GM18519 (cell line): Measurements from ENCODE around the gene RIMS4.
"Not testable (repeated sequence)": the region's sequence is repeated elsewhere in the genome, so short reads cannot be mapped to it uniquely, and the experiment has no call there.

ENCODE experiments used
- ATAC-seq: cut with Tn5 transposase; IDR thresholded peaks from one replicate; pipeline ENCODE4 v1.9.1; 2021; ENCODE audit warnings: mild to moderate bottlenecking, moderate library complexity; ENCODE audit not compliant: unreplicated experiment, low FRiP score

RIMS4 gene

GRCh38 chr20:44768256-44768655 is 42.1 kb downstream of the RIMS4 start:
- ATAC-seq: no peak

DNA sequence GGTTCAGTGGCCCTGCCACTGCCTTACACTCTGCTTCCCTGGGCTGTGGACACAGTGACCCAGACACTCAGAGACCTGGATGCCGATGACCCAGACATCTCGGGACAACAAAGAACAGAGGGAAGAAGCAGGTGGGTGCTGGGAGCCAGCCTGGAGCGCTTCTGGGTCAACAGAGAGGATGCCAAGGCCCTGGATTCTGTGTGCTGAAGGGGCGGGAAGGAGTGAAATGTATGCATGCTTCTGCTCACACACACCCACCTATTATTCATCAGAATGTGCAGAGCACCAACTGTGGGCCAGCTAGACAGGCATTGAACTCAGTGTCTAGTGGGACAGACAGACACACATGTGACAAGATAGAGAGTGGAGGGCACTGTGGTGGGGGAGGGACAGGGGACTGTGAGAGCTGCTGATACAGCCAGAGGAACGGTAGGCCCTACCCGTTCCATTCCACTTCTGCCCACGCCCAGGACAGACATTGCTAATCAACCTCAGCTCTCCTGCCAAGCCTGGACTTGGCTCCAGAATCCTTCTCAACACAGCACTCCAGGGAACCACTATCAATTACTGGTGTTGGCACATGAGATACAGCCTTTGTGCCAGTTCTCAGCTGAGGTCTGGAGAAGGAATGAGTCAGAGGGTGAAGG is 44.5 kb downstream of the RIMS4 start:
- no peak for ATAC-seq

DNA sequence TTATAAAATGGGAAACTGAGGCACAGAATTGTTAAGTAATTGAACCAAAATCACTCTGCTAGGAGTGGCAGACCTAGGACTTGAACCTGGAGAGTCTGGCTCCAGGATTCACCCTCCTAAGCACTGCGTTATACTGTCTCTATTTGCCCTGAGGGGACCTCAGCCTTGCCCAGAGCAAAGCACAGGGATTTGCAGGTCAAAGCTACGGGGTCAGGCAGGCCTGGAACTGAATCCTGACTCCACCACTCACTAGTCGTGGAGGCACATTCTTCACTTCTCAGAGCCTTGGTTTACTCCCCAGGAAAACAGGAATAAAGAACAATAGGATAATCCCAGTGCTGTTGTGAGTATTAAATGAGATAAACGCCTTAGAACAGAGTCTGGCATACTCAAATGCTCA is 45.3 kb downstream of the RIMS4 start:
- no peak for ATAC-seq

GRCh38 chr20:44763798-44764197 is 46.5 kb downstream of the RIMS4 start:
- ATAC-seq: not testable (repeated sequence)

GRCh38 chr20:44762466-44763140 is 47.7 kb downstream of the RIMS4 start:
- ATAC-seq: no peak

DNA sequence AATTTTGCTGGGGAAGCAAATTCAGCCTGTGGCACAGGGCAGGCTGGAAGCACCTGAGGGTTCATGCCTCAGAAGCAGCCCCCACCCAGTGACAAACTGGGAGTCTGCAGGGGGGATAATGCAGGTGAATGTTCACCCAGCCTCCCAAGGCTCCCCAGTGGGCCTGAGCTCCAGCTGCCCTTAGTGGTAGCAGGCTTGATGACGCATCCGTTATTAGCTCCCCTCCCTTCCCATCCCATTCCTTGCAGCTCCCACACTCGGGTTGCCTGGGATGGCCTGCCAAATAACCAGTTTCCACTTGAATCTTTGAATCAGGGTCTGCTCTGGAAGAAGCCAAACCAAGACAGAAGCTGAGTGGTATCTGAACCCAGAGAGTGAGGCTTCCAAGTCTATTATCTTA is 48.9 kb downstream of the RIMS4 start:
- ATAC-seq: no peak

- ATAC-seq: no peak
Measured at GRCh38 chr20:44759595-44759994, 50.8 kb downstream of the RIMS4 start.

- no peak for ATAC-seq
Measured at GRCh38 chr20:44758247-44759101, 51.9 kb downstream of the RIMS4 start.

DNA sequence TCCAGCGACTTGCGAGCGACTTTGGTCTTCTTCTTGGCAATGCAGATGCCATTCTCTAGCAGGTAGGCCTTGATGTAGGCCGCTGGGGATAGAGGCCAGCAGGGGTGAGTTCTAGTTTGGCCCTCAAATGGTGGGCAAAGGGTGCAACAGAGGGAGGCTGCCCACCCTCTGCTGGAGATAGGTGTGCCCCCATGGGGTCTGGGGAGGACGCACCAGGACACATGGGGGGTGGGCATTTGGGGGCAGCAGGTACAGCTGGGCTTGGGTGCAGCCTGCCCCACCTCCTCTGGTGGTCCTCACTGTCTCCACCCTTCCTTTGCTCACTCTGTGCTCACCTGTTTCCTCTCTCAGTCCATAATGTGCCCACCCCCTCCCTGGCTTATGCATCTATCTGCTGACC is 53.4 kb downstream of the RIMS4 start:
- ATAC-seq: no peak

GRCh38 chr20:44756011-44756688 is 54.2 kb downstream of the RIMS4 start:
- no peak for ATAC-seq

DNA sequence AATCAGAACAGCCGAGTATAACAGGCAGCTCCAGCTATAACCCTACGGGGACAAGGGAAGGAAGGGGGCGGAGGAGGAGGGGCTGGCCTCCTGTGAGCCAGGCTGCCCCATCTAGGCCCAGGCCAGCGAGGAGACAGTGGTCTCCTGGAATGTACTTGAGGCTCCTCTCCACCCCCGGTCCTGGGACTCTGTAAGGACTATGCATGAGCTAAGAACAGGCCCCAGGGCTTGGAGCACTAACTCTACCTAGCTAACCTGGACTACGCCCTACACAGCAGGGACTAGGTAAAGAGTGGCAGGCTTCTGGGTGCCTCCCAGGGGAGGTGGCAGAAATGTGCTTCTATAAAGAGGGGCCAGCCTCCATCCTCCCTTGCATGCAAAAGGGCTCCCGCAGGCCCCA is 55.8 kb downstream of the RIMS4 start:
- no peak for ATAC-seq

DNA sequence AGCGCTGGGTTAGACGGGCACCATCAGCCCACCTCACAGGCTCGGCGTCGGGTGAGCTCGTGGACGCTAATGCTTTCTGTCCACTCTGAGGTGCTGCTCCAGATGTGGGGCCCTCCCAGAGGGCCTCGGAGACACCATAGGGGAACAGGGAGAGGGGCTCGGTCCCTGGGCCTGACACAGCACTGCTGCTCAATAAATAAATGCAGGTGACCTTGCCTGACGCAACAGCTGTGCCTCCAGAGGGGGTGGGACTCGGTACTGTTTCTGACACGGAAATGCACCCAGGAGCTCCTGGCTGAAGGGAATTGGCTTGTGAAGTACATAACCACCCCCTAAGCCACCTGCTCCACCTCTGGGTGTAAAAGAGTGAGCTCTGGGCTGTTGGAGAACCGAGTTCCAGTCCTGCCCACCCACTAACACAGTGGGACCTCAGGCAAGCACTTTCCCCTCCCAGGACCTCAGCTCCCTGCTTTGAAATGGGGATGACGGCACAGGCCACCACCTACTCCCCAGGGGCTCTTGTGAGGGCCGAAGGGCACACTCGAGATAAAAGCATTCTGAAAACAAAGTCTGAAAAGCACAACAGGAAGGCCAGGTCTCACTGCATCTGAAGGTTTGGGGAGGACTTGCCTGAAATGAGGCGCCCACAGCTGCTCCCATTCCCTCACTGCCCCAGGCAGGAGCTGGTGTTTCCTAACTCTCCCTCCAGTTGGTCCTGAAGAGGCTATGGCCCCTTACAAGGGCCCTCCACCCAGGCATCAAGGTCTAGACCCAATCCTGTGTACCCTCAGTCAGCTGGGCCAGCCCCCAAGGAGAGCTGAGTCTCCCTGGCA is 58.0 kb downstream of the RIMS4 start:
- no peak for ATAC-seq

DNA sequence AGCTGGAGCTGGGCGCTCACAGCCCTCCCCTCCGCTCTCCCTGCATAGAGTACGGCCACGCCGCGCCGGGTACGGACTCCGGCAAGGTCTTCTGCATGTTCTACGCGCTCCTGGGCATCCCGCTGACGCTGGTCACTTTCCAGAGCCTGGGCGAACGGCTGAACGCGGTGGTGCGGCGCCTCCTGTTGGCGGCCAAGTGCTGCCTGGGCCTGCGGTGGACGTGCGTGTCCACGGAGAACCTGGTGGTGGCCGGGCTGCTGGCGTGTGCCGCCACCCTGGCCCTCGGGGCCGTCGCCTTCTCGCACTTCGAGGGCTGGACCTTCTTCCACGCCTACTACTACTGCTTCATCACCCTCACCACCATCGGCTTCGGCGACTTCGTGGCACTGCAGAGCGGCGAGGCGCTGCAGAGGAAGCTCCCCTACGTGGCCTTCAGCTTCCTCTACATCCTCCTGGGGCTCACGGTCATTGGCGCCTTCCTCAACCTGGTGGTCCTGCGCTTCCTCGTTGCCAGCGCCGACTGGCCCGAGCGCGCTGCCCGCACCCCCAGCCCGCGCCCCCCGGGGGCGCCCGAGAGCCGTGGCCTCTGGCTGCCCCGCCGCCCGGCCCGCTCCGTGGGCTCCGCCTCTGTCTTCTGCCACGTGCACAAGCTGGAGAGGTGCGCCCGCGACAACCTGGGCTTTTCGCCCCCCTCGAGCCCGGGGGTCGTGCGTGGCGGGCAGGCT is 60.1 kb downstream of the RIMS4 start:
- no peak for ATAC-seq

DNA sequence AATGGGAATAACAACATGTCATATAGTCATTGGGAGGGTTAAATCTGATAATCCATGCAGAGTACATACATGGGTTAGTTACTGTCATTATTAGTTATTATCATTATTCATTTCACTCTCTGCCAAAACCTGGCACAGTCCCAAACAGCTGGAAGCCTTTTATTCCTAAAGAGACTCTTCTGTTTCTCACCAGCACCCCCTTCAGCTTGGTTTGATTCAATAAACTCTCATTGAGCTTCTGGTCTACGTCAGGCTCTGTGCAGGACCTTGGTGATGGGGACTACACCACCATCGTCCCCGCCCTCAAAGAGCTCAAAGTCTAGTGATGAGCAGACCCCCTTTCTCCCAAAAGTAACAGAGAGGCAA is 62.4 kb downstream of the RIMS4 start:
- no peak for ATAC-seq

DNA sequence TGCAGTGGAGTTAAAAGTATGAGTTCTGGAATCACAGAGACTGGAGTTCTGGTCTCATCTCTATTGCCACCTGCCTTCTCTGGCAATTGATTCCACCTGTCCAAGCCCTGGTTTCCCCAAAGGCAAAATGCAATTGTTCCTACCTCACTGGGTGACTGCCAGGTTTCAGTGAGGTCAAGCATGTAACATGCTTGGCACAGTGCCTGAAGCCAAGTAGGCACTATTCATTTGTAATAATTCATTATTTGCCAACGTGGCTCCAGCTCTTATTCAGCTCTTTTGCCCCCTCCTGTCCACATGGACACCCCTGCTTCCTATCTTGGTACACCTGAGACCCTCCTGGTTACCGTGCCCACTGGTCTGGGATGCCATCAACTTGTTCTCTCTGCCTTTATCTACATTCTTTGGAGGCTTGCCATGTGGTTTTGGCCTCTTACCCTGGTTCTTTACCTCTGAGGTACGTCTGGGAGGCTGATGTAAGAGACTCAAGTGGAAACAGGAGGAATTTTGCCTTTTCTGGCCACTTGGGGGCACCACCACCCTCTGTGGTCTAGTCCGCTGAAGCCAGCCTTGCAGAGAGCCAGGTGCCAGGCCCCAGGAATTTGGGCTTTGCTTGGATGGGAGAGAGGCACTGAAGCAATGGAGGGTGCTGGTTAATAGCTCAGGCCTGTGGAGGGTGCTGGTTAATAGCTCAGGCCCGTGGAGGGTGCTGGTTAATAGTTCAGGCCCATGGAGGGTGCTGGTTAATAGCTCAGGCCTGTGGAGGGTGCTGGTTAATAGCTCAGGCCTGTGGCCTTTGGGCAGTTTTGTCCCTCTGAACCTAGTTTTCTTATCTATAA is 63.0 kb downstream of the RIMS4 start:
- no peak for ATAC-seq

GRCh38 chr20:44746367-44747165 is 63.8 kb downstream of the RIMS4 start:
- no peak for ATAC-seq

GRCh38 chr20:44745598-44746366 is 64.6 kb downstream of the RIMS4 start, which contains the start of gene KCNK15:
TSS of gene KCNK15 (plus strand) at chr20:44745865. CDS start at chr20:44745911, 46 bp downstream.
- ATAC-seq: no peak
